GM12878 (cell line): ENCODE results near the gene DUSP22. TPM values are rescaled to one million over a fixed set of nuclear protein-coding genes. Genes with fewer than 3 reads are reported as not detected.

Experiments used
- ATF2 ChIP-seq: IDR thresholded peaks from 2 replicates; pipeline ENCODE4 v1.6.1; 2012; ENCODE audit warnings: low read length, inconsistent platforms
- CEBPB ChIP-seq, 2 experiments: fragments of 150-350 bp in 1 of 2; IDR thresholded peaks; 2 replicates each; pipeline ENCODE4 v1.6.1; 2012 to 2014; ENCODE audit warnings: low read depth in 2 of 2, low read length in 2 of 2, borderline replicate concordance in 1 of 2, inconsistent platforms in 1 of 2
- CHD4 ChIP-seq: fragments of 200-600 bp; sonication (generic); IDR thresholded peaks from 2 replicates; pipeline ENCODE4 v1.6.1; 2016; ENCODE audit warnings: mild to moderate bottlenecking
- DPF2 ChIP-seq: fragments of 450-650 bp; IDR thresholded peaks from 2 replicates; pipeline ENCODE4 v1.6.1; 2017; ENCODE audit warnings: mild to moderate bottlenecking
- ESRRA ChIP-seq: IDR thresholded peaks from 2 replicates; pipeline ENCODE4 v1.6.1; 2012; ENCODE audit warnings: mild to moderate bottlenecking, low read length, improper control_type of control experiment
- JUND ChIP-seq: IDR thresholded peaks from 2 replicates; pipeline ENCODE4 v1.6.1; 2012; ENCODE audit warnings: low read depth, mild to moderate bottlenecking, low read length, improper control_type of control experiment, moderate library complexity
- KDM1A ChIP-seq: fragments of 200-600 bp; sonication (generic); IDR thresholded peaks from 2 replicates; pipeline ENCODE4 v1.6.1; 2016; ENCODE audit warnings: borderline replicate concordance
- LARP7 ChIP-seq: fragments of 450-650 bp; IDR thresholded peaks from 2 replicates; pipeline ENCODE4 v1.6.1; 2017; ENCODE audit warnings: mild to moderate bottlenecking
- NR2F1 ChIP-seq: fragments of 450-650 bp; conservative IDR thresholded peaks from 2 replicates; pipeline ENCODE4 v1.6.1; 2017; ENCODE audit warnings: mild to moderate bottlenecking
- POLR2AphosphoS2 ChIP-seq: IDR thresholded peaks from 2 replicates; pipeline ENCODE4 v1.6.1; 2011; ENCODE audit warnings: low read depth, mild to moderate bottlenecking, low read length, improper control_type of control experiment, moderate library complexity
- RAD21 ChIP-seq: IDR thresholded peaks from 2 replicates; pipeline ENCODE4 v1.6.1; 2011; ENCODE audit warnings: mild to moderate bottlenecking, low read depth, low read length, moderate library complexity; ENCODE audit not compliant: insufficient read depth
- polyA plus RNA-seq, 11 experiments: library from polyadenylated mRNA; depleted of rRNA in 4 of 11; unstranded in 6 of 11; stranded (reverse) in 5 of 11; fragments of >200 nt; fragmentation: Nextera tagmentation in 4 of 11; fragmentation: Illumina TruSeq in 1 of 11; extraction: Ambion mirVana in 4 of 11; extraction: Trizol in 1 of 11; gene quantifications; 1 replicate in 1 of 11; 2 replicates in 10 of 11; pipeline versions ENCODE4 v1.2.1 to v1.2.3, GENCODE V29; 2011 to 2016; ENCODE audit warnings: inconsistent platforms in 2 of 11, missing spikeins in 2 of 11, low read depth in 1 of 11
- total RNA-seq, 4 experiments: library from RNA; depleted of rRNA in 3 of 4; stranded (reverse); fragments of >200 nt in 3 of 4; fragmentation: Illumina TruSeq in 1 of 4; extraction: Trizol in 1 of 4; gene quantifications; 2 replicates each; pipeline versions ENCODE4 v1.2.1 to v1.2.3, GENCODE V29; 2013 to 2021
- TF ChIP-seq, protein P1 (sequence below): fragments of 450-650 bp; IDR thresholded peaks from 2 replicates; pipeline ENCODE4 v1.6.1; 2016; ENCODE audit warnings: mild to moderate bottlenecking
- TF ChIP-seq, protein P2 (sequence below): fragments of 450-650 bp; IDR thresholded peaks from 2 replicates; pipeline ENCODE4 v1.6.1; 2017; ENCODE audit warnings: mild to moderate bottlenecking, moderate library complexity

The DUSP22 gene
- total and polyA plus RNA-seq, 10 of the 15 experiments (the other 5 are each of a cell fraction or from before 2014, with no cell fraction given): 78.9 to 156 (median 107) TPM

- TF ChIP-seq CEBPB (IDR thresholded peaks at IDR 0.05; ENCODE audit: borderline replicate concordance in 1 of 2, low read depth in 2 of 2, low read length in 2 of 2) (no peak), LARP7 (0 out of 2 replicates have a peak, but pooled peaks have one; percentile 29), JUND (no peak), ATF2 (no peak), NR2F1 (peak; percentile 23; the same call in 1 of the 2 replicates), KDM1A (no peak), DPF2 (0 out of 2 replicates have a peak, but pooled peaks have one; percentile 20), ESRRA (no peak), RAD21 (peak; percentile 48), POLR2AphosphoS2 (0 out of 2 replicates have a peak, but pooled peaks have one; percentile 3), CHD4 (no peak)
- TF ChIP-seq, protein P1, sequence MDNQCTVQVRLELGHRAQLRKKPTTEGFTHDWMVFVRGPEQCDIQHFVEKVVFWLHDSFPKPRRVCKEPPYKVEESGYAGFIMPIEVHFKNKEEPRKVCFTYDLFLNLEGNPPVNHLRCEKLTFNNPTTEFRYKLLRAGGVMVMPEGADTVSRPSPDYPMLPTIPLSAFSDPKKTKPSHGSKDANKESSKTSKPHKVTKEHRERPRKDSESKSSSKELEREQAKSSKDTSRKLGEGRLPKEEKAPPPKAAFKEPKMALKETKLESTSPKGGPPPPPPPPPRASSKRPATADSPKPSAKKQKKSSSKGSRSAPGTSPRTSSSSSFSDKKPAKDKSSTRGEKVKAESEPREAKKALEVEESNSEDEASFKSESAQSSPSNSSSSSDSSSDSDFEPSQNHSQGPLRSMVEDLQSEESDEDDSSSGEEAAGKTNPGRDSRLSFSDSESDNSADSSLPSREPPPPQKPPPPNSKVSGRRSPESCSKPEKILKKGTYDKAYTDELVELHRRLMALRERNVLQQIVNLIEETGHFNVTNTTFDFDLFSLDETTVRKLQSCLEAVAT: peak; percentile 5; the same call in 1 of the 2 replicates
- TF ChIP-seq, protein P2, sequence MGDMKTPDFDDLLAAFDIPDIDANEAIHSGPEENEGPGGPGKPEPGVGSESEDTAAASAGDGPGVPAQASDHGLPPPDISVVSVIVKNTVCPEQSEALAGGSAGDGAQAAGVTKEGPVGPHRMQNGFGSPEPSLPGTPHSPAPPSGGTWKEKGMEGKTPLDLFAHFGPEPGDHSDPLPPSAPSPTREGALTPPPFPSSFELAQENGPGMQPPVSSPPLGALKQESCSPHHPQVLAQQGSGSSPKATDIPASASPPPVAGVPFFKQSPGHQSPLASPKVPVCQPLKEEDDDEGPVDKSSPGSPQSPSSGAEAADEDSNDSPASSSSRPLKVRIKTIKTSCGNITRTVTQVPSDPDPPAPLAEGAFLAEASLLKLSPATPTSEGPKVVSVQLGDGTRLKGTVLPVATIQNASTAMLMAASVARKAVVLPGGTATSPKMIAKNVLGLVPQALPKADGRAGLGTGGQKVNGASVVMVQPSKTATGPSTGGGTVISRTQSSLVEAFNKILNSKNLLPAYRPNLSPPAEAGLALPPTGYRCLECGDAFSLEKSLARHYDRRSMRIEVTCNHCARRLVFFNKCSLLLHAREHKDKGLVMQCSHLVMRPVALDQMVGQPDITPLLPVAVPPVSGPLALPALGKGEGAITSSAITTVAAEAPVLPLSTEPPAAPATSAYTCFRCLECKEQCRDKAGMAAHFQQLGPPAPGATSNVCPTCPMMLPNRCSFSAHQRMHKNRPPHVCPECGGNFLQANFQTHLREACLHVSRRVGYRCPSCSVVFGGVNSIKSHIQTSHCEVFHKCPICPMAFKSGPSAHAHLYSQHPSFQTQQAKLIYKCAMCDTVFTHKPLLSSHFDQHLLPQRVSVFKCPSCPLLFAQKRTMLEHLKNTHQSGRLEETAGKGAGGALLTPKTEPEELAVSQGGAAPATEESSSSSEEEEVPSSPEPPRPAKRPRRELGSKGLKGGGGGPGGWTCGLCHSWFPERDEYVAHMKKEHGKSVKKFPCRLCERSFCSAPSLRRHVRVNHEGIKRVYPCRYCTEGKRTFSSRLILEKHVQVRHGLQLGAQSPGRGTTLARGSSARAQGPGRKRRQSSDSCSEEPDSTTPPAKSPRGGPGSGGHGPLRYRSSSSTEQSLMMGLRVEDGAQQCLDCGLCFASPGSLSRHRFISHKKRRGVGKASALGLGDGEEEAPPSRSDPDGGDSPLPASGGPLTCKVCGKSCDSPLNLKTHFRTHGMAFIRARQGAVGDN: 0 out of 2 replicates have a peak, but pooled peaks have one; percentile 30
Measured at GRCh38 chr6:303948-304558, 11.8 kb downstream of the DUSP22 start (continued).
